ENCODE data around the gene TUBGCP5.

- TF ChIP-seq ZNF423 (tag by site-specific recombination; IDR thresholded peaks at IDR 0.05) = no peak
- TF ChIP-seq PRDM10 (tag by site-specific recombination; IDR thresholded peaks at IDR 0.05) = no peak
- TF ChIP-seq ZNF645 (tag by site-specific recombination; IDR thresholded peaks at IDR 0.05) = no peak
- TF ChIP-seq CTCF (tag by site-specific recombination; IDR thresholded peaks at IDR 0.05) = no peak
- no peak for TF ChIP-seq ZNF391 (tag by site-specific recombination; IDR thresholded peaks at IDR 0.05; ENCODE audit: borderline replicate concordance, low read depth)
- TF ChIP-seq SP7 (tag by site-specific recombination; IDR thresholded peaks at IDR 0.05) = no peak; the same call in 1 of the 2 replicates
- TF ChIP-seq ZNF449 (tag by site-specific recombination; IDR thresholded peaks at IDR 0.05) = no peak
- TF ChIP-seq ZFP37 (tag by site-specific recombination; IDR thresholded peaks at IDR 0.05) = no peak
- no peak for TF ChIP-seq ZNF280D (tag by site-specific recombination; IDR thresholded peaks at IDR 0.05)
Measured at GRCh38 chr15:23073890-23074646, 34.7 kb upstream of the TUBGCP5 start.
